ENCODE results near the gene AUTS2. TPM values are rescaled to one million over a fixed set of nuclear protein-coding genes. Genes with fewer than 3 reads are reported as not detected.

Gene AUTS2
- total RNA-seq, 6 donors from 2014 or later: 38.9 to 151 (median 55.8) TPM

DNA sequence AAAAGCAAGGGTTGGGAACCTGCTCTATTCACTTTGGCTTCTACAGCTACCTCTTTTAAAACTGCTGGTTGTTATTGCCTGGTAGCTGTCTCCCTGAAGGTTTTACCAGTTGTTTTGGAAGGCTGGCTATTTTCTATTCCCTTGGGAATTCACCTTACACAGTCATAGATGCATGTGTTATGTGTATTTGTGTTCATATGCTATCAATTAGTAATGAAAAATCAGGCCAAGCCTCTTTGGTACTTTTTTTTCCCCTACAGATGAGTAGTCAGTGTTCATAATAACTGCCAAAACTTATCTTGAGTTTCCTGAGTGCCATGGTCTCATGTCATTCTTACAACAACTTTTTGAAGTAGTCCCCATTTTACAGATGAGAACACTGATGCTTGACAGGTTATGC is 795.7 kb downstream of the AUTS2 start:
- Histone ChIP-seq H3K27ac (no peak overlapping the region), H3K27me3 (no peaks in the 10 kb centered on the region), H3K9me3 (no peaks in the 10 kb centered on the region), H3K36me3 (no peaks in the 10 kb centered on the region), H3K4me3 (no peak overlapping the region), H3K4me1 (no peaks in the 10 kb centered on the region)
- TF ChIP-seq POLR2AphosphoS5 (IDR thresholded peaks at IDR 0.05) (no peak), POLR2A (IDR thresholded peaks at IDR 0.05) (no peak), EP300 (IDR thresholded peaks at IDR 0.05) (no peak)
- TF ChIP-seq, protein P1, sequence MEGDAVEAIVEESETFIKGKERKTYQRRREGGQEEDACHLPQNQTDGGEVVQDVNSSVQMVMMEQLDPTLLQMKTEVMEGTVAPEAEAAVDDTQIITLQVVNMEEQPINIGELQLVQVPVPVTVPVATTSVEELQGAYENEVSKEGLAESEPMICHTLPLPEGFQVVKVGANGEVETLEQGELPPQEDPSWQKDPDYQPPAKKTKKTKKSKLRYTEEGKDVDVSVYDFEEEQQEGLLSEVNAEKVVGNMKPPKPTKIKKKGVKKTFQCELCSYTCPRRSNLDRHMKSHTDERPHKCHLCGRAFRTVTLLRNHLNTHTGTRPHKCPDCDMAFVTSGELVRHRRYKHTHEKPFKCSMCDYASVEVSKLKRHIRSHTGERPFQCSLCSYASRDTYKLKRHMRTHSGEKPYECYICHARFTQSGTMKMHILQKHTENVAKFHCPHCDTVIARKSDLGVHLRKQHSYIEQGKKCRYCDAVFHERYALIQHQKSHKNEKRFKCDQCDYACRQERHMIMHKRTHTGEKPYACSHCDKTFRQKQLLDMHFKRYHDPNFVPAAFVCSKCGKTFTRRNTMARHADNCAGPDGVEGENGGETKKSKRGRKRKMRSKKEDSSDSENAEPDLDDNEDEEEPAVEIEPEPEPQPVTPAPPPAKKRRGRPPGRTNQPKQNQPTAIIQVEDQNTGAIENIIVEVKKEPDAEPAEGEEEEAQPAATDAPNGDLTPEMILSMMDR (IDR thresholded peaks at IDR 0.05): no peak
- ATAC-seq (ENCODE audit: low FRiP score in 2 of 2) (no peak), DNase-seq (no peak)

DNA sequence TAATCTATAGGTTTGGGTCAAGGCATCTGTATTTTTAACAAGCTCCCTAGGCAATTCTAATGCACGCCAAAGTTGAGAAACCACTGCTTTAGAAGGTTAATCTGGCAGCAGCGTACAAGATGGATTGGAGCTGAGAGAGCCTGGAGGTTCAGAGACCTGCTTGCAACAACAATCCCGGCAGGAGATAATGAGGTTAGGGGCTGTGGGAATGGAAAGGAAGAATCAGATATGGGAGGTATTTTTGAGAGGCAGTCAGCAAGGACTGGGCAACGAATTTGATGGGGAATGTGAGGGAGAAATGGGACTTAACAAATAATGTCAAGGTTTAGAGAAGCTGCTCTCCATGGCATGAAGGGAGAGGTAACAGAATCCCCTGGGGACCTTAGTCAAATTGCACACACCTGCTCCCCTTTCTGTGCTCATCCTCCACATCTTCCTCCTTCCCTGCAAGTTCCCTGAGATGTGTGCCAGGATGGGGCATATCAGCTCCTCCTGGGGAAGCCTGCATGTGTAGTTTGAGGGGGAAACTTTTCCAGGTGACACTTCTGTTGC is 802.6 kb downstream of the AUTS2 start:
- Histone ChIP-seq H3K27ac (no peak overlapping the region), H3K36me3 (no peaks in the 10 kb centered on the region), H3K9me3 (no peaks in the 10 kb centered on the region), H3K4me1 (no peaks in the 10 kb centered on the region), H3K27me3 (no peaks in the 10 kb centered on the region), H3K4me3 (no peak overlapping the region)
- DNase-seq (no peak), ATAC-seq (ENCODE audit: low FRiP score in 2 of 2) (no peak)
- TF ChIP-seq POLR2AphosphoS5 (IDR thresholded peaks at IDR 0.05) (no peak), EP300 (IDR thresholded peaks at IDR 0.05) (no peak), POLR2A (IDR thresholded peaks at IDR 0.05) (no peak)
- TF ChIP-seq, protein P1 (IDR thresholded peaks at IDR 0.05): no peak
- WGBS, 2 donors: 81 to 82% methylated on average over 4 of the region's 4 CpGs

DNA sequence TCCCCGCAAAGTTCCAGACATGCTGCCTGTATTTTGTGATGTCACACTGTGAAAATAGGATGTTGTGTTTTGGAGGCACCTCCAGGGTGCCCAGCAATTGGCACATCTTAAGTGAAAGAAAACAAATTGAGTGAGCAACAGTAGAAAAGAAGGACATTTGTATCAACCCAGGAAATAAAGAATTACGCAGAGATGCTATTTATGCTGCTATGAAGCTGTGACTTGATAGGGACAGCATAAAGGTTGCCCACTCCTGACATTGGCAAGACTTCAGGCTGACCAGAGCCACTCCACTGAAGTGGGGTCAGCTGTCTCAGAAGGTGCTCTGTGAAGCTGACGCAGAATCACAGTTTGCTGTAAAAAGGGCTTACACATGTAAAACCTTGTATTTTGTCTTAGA is 803.8 kb downstream of the AUTS2 start:
- Histone ChIP-seq H3K4me3 (no peak overlapping the region), H3K4me1 (no peaks in the 10 kb centered on the region), H3K36me3 (no peaks in the 10 kb centered on the region), H3K9me3 (no peaks in the 10 kb centered on the region), H3K27ac (no peak overlapping the region), H3K27me3 (no peaks in the 10 kb centered on the region)
- WGBS, 2 donors: 92% methylated on average over 3 of the region's 3 CpGs
- no peak for DNase-seq
- ATAC-seq (ENCODE audit: low FRiP score in 2 of 2): no peak
- TF ChIP-seq EP300 (IDR thresholded peaks at IDR 0.05): no peak
- TF ChIP-seq POLR2AphosphoS5 (IDR thresholded peaks at IDR 0.05): no peak
- TF ChIP-seq, protein P1 (IDR thresholded peaks at IDR 0.05): no peak
- TF ChIP-seq POLR2A (IDR thresholded peaks at IDR 0.05): no peak

DNA sequence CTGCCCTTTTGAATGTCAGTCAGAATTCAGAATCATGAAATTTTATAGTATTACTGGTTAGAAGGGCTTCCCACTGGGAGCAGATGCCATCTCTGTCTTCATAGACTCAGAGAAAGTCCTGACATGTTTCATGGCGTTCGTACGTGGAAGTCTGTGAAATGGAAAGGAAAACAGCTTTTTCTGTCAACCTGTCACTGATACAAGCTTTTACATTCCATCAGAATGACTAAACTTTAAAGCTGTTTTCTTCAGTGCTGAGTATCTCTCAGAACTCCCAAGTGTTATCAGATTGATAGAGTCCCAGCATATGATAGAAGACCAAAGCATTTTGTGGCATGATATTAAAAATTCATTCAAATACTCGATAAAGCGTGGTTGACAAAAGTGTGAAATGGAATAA is 807.0 kb downstream of the AUTS2 start:
- H3K4me3 ChIP-seq: no peak overlapping the region
- TF ChIP-seq POLR2AphosphoS5 (IDR thresholded peaks at IDR 0.05): no peak
- H3K36me3 ChIP-seq: no peaks in the 10 kb centered on the region
- no peak overlapping the region for H3K27ac ChIP-seq
- no peaks in the 10 kb centered on the region for H3K9me3 ChIP-seq
- no peaks in the 10 kb centered on the region for H3K4me1 ChIP-seq
- ATAC-seq (ENCODE audit: low FRiP score in 2 of 2): no peak
- 77 to 80% methylated on average over 5 of the region's 5 CpGs for WGBS, 2 donors
- DNase-seq: no peak
- H3K27me3 ChIP-seq: no peaks in the 10 kb centered on the region

DNA sequence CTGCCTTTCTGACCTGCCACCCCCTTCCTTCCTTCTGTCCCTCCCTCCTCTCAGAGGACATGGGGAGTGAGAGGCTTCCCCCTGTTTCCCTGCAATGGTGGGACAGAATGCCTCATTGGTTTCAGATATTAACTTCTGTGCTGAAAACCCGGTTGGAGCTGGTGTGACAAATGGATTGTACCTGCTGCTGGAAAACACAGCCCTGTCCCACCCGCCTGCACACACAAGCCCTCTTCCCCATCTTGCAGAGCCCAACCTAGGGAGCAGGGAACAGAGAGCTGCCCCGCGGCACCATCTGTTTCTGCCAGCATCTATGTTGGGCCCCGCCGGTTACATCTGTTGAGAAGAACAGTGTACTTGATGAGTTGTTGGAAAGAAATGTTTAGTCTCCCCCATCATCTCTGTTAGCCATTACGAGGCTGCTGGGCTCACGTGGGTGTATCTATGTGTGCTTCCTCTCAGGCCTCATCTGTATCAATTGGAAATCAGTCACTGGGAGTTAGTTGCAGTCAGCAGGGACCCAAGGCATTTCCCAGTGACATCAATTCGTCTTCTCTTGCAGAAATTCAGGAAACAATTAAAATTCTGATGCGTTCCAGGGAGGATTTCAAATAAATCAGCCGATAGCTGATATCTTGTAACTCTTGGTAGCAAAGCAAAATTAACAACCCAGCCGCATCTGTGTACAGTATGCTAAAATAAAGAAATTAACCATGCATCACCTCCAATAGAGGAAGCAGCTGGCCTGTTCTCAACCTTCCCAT is 808.1 kb downstream of the AUTS2 start:
- Histone ChIP-seq H3K4me1 (no peaks in the 10 kb centered on the region), H3K9me3 (no peaks in the 10 kb centered on the region), H3K27ac (no peak overlapping the region), H3K4me3 (no peak overlapping the region), H3K36me3 (no peaks in the 10 kb centered on the region), H3K27me3 (no peaks in the 10 kb centered on the region)
- ATAC-seq (ENCODE audit: low FRiP score in 2 of 2) (no peak), DNase-seq (no peak)
- 90 to 93% methylated on average over 11 to 12 of the region's 12 CpGs for WGBS, 2 donors
- TF ChIP-seq EP300 (IDR thresholded peaks at IDR 0.05): no peak
- TF ChIP-seq, protein P1 (IDR thresholded peaks at IDR 0.05): no peak
- no peak for TF ChIP-seq POLR2A (IDR thresholded peaks at IDR 0.05)
- no peak for TF ChIP-seq POLR2AphosphoS5 (IDR thresholded peaks at IDR 0.05)
